ENCODE results near the gene UBE2Q1.

DNA sequence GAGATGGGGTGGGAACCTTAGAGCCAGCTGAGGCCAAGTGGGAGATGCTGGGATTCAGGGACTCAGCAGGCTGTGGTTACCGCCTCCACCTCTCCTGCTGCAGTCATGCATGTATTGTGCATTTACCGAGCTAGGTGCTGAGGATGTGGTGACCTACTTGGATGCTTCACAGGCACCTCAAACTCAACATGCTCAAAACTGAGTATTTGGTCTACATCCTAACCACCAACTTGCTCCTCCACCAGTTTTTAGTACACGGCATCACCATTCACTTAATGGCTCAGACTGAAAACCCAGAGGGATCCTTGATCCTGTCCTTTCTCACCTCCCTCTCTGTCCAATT is 14.7 kb upstream of the UBE2Q1 start:
- TF ChIP-seq POLR2A (IDR thresholded peaks at IDR 0.05; ENCODE audit: control extremely low read depth in 1 of 2, low read depth in 2 of 2, low read length in 2 of 2) (no peak), EP300 (IDR thresholded peaks at IDR 0.05; ENCODE audit: borderline replicate concordance in 1 of 2, low read depth in 2 of 2, low read length in 2 of 2) (no peak), EZH2 (IDR thresholded peaks at IDR 0.05; ENCODE audit: low read depth, low read length, severe bottlenecking) (no peak)
- TF ChIP-seq, protein P1, sequence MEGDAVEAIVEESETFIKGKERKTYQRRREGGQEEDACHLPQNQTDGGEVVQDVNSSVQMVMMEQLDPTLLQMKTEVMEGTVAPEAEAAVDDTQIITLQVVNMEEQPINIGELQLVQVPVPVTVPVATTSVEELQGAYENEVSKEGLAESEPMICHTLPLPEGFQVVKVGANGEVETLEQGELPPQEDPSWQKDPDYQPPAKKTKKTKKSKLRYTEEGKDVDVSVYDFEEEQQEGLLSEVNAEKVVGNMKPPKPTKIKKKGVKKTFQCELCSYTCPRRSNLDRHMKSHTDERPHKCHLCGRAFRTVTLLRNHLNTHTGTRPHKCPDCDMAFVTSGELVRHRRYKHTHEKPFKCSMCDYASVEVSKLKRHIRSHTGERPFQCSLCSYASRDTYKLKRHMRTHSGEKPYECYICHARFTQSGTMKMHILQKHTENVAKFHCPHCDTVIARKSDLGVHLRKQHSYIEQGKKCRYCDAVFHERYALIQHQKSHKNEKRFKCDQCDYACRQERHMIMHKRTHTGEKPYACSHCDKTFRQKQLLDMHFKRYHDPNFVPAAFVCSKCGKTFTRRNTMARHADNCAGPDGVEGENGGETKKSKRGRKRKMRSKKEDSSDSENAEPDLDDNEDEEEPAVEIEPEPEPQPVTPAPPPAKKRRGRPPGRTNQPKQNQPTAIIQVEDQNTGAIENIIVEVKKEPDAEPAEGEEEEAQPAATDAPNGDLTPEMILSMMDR (IDR thresholded peaks at IDR 0.05; ENCODE audit: control extremely low read depth in 1 of 3, insufficient read depth in 1 of 3, low read depth in 1 of 3, low read length in 3 of 3), result no peak
- TF ChIP-seq, protein P2, sequence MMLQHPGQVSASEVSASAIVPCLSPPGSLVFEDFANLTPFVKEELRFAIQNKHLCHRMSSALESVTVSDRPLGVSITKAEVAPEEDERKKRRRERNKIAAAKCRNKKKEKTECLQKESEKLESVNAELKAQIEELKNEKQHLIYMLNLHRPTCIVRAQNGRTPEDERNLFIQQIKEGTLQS (IDR thresholded peaks at IDR 0.05; ENCODE audit: insufficient read depth, low read depth, low read length), result no peak

Data from H1 (cell line).